ENCODE measurements around the gene CNTN5. TPM values are rescaled to one million over a fixed set of nuclear protein-coding genes. Genes with fewer than 3 reads are reported as not detected.

CNTN5 gene
- total RNA-seq, 1 donor from 2014 or later: not detected

DNA sequence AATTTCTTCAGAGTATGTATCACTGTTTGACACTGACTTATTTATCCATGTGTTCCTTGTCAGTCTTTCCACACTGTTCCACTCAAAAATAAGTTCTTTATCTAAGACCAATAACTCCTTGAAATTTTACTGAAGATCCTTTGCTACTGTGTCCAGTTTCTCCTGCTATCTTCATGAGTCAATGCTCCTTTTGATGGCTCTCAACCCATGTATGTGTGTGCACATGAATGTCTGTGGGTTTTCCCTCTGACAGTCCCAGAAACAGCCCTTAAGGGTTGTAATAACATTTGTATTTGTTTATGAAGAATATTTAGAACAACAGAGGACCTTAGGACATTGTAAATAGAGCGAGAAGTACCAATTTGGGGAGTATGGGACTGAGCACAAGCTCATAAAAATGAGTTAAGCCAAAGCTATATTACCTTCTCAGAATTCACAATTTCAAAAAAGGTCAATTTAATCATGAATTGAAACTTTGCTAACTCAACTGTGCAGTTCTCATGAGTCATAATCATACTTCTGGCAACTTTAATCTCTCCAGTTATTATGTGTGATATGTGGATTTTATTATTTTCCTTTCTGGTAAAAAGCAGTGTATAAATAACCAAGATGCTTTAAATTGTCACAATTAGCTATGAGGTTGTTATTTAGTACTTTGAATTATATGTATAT, 533.6 kb downstream of the CNTN5 start:
- ATAC-seq: no peak
- no peak for DNase-seq
- intact Hi-C loops (cut with micrococcal nuclease): no loop called here

GRCh38 chr11:99555486-99555885, 534.7 kb downstream of the CNTN5 start:
- ATAC-seq: no peak
- intact Hi-C loops (cut with micrococcal nuclease): no loop called here
- no peak for DNase-seq

- intact Hi-C loops (cut with micrococcal nuclease): no loop called here
- ATAC-seq (no peak), DNase-seq (no peak)
Observed at GRCh38 chr11:99565333-99565732, 544.6 kb downstream of the CNTN5 start.

- intact Hi-C loops (cut with micrococcal nuclease): no loop called here
- ATAC-seq (no peak), DNase-seq (no peak)
Observed at GRCh38 chr11:99567334-99567956, 546.7 kb downstream of the CNTN5 start.

DNA sequence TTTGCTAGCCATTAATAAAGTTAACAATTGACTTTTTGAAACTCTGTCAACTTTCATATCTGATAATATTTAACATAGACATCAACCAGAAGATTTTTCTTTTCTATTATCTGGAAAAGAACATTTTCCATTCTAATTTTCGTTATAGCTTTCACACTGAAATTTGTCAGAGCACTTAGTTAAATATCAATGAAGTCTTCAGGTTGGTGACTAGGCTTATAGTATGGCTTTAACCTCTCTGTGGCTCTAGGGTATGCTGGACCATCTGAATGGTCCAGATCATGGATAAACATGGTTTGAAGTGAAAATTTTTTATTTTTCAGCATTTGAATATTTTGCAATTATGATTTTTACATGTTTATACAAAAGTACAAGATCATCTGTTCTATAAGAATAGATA, 548.1 kb downstream of the CNTN5 start:
- intact Hi-C loops (cut with micrococcal nuclease): no loop called here
- ATAC-seq: no peak

GRCh38 chr11:99571094-99571493, 550.3 kb downstream of the CNTN5 start:
- DNase-seq: no peak
- intact Hi-C loops (cut with micrococcal nuclease): no loop called here
- ATAC-seq: no peak

More for the DNA sequence above, 548.1 kb downstream of the CNTN5 start:
- DNase-seq: no peak

DNA sequence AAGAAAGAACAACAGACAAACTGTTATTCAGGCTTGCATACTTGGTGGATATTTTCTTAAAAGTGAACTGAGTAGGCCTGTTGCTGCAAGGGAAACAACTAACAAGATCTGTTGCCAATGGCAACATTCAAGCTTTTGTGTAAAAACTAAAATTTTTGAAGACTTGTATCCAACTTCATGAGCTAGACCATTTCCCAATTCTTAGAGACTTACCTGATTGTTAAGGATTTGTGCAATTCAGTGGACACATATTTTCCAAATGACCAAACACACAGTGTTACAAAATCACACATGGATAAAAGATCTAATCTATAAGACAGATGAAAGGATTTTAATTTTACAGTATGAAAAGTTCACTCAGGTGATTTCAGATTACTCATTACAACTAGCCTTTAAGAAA, 564.1 kb downstream of the CNTN5 start:
- intact Hi-C loops (cut with micrococcal nuclease): no loop called here
- ATAC-seq (no peak), DNase-seq (no peak)

DNA sequence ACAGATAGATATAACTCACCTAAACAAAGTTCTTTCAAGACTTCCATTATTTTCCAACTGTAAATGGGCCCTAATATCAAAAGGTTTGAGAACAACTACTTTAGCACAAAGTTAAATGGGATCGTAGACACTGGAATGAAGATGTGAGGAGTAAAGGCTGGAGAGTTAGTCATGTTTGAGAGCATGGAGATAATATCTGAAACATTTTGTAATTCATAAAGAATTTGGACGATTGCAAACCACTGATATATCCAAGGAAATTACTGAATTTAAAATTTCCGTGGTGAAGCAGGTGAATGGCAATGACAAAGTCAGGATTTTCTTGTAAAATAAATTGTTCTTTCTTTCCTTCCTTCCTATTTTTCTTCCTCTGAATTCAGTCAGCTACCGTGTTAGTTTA, 564.9 kb downstream of the CNTN5 start:
- no peak for DNase-seq
- ATAC-seq: no peak
- intact Hi-C loops (cut with micrococcal nuclease): no loop called here

DNA sequence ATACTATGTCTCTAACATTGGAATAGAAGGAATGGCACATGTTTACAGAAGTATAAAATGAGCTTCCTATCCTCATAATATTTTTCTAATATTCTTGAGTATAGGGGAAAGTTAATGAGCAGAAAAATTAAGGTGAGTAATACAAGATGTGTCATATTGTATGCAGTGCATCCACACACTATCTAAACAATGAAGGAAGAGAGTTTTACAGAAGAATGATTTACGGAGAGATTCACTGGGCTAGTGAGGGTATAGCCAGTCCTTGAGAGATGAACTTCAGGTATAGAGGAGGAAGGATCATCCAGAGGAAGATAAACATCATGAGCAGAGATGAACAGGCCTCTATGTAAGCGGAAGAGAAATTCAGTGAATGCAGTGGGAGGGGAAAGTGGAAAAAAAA, 569.0 kb downstream of the CNTN5 start:
- intact Hi-C loops (cut with micrococcal nuclease): no loop called here

GRCh38 chr11:99592266-99592665, 571.5 kb downstream of the CNTN5 start:
- DNase-seq (no peak), ATAC-seq (no peak)
- intact Hi-C loops (cut with micrococcal nuclease): no loop called here

More for the DNA sequence above, 569.0 kb downstream of the CNTN5 start:
- ATAC-seq (no peak), DNase-seq (no peak)

DNA sequence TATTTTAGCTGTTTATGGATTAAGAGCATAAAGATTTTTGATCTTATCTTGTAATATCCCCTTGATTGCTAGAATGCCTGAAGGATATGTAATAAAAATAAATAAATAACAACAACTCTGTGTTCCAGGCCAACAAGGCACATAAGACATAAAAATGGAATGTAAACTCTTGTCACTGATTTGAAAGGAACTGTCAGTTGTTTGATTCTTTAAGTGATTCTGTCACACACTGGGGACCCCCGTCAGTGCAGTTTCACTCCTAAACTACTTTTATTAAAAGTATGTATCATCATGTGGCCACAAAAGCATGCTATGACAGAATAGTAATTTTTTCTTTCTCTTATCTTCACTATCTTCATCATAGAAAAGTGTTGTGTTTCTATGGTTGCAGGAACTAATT, 572.4 kb downstream of the CNTN5 start:
- intact Hi-C loops (cut with micrococcal nuclease): no loop called here
- ATAC-seq: no peak
- no peak for DNase-seq

DNA sequence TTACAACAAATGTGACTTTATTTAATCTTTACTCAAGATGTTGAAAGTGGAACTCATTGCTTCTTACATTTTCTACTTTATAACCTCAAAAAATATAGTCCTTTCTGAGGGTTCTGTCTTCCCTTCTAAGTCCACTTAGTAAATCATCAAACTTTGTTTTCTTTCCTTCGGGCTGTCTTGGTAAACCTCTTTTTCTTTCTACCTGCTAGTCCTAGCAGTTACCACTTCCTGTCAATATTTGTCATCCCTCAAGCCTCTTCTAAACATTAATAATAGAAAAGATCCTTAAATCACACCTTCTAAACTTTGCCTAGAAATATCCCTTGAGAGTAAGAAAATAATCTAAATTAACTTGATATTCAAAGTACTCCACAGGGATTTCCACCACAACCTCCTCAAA, 580.4 kb downstream of the CNTN5 start:
- DNase-seq (no peak), ATAC-seq (no peak)
- intact Hi-C loops (cut with micrococcal nuclease): no loop called here

GRCh38 chr11:99614352-99614751, 593.6 kb downstream of the CNTN5 start:
- intact Hi-C loops (cut with micrococcal nuclease): no loop called here
- no peak for ATAC-seq
- no peak for DNase-seq

GRCh38 chr11:99630629-99631028, 609.9 kb downstream of the CNTN5 start:
- DNase-seq: no peak
- ATAC-seq: no peak
- intact Hi-C loops (cut with micrococcal nuclease): no loop called here

DNA sequence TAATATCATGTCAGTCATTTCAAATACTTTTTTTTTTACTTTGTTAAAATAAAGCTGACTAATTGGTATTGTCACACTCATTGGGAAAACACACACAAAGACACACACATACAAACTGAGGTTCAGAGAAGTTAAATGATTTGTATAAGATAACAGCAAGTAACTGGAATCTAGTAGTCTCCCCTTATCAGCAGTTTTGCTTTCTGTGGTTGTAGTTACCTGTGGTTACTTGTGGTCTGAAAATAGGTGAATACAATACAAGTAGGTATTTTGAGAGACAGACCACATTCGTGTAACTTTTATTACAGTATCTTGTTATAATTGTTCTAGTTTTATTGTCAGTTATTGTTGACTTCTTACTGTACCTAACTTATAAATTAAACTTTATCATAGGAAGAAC, 610.9 kb downstream of the CNTN5 start:
- ATAC-seq (no peak), DNase-seq (no peak)
- intact Hi-C loops (cut with micrococcal nuclease): no loop called here

DNA sequence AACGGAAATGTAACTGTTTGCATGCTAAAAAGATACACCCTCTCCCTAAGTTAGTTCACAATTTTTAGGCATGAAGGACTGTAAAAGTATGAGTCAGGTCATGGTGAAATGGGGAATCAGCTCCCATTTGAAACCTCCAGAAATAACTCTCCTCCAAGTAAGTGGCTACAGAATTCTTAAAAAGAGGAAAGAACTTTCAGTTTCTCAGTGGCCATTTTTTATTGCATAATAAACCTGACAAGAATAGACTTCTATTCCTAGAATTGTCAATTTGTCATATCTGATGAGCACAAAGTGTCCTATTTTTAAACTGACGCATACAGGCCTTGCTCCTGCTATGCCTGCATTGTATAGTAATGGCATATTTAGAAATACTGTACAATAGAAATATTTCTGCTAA, 612.2 kb downstream of the CNTN5 start:
- DNase-seq: no peak
- intact Hi-C loops (cut with micrococcal nuclease): no loop called here
- ATAC-seq: peak; percentile 46

DNA sequence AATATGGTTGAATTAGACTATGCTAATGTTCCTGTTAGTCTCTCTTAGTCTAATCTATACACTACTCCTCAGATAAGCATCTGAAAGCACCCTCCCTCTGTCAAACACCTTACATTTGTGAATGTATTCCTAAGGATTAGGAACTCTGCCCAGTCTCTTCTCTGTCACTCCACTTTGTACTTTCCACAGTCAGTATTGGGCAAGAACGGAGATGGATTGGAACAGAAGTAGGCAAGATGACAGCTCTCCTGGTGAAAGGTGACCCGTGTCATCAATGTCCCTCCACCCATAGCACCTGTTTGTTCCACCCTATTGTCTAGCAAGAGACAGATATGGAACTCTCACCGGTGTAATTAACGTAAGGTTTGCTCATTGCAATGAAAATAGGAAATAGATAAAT, 613.8 kb downstream of the CNTN5 start:
- no peak for DNase-seq
- intact Hi-C loops (cut with micrococcal nuclease): no loop called here
- no peak for ATAC-seq

DNA sequence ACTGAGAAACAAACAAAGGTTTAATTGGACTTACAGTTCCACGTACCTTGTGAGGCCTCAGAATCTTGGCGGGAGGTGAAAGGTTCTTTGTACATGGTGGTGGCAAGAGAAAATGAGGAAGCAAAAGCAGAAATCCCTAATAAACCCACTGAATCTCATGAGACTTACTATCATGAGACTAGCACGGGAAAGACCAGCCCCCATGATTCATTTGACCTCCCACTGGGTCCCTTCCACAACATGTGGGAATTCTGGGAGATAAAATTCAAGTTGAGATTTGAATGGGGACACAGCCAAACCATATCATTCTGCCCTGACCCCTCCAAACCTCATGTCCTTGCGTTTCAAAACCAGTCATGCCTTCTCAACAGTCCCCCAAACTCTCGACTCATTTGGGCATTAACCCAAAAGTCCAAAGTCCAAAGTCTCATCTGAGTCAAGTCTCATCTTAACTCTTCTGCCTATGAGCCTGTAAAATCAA, 617.4 kb downstream of the CNTN5 start:
- intact Hi-C loops (cut with micrococcal nuclease): no loop called here
- ATAC-seq: no peak
- DNase-seq: no peak

DNA sequence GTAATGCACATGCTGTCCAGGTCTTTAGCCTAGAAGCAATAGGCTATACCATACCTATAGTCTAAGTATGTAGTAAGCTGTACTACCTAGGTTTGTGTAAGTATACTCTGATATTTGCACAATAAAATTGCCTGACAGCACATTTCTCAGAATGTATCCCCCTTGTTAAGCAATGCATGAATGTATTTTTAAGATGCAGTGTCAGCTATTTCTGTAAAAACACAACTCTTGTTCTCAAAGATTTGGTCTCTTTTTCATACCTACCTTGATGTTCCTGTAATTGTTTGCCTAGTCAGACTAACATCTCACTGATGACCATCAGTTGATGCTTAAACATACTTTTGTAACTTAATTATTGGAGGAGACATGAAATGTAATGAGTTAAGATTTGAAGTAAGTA, 619.9 kb downstream of the CNTN5 start:
- ATAC-seq (no peak), DNase-seq (no peak)
- intact Hi-C loops (cut with micrococcal nuclease): no loop called here

DNA sequence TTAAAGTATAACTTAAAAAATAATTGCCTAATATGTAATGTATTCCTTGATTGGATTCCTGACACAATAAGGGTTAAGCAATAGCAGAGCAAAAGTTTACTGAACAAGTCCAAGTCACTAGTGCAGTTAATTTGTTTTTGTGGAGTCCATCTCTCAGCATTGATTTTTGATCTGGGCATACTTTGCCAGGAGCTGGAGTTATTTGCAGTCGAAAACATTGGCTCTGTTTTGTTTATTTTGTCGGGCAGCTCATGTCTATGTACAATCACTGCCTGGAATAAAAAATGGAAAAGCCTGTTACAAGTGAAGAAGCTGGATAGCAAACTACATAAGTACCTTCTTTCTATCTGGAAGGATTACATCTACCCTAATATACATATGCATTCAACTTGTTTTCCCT, 625.2 kb downstream of the CNTN5 start:
- DNase-seq (no peak), ATAC-seq (no peak)
- intact Hi-C loops (cut with micrococcal nuclease): no loop called here

DNA sequence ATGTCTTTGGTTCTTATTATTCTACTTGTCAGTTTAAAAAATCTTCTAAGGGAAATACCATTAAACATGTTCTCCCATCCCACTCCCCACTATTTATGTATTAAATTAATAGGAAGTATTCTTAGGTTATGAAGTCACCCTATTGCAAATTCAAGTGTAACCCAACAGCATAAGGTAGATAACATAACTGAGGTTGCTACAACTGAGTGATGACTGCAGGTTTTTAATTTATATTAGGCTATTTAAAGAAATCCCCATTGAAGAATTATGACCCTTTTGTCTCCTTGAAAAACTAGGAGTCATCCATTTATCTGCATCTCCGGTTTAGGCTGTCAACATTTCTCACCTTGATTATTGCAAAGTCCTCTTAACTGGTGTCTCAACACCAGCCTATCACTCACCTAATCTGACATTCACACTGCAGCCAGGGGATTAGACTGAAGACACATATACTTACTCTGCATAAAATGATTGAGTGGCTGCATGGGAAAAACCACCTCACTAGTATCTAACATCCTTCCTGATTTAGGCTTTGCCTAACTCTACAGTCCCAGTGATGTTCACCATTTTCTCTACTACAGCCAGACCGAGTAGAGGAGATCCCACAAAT, 649.4 kb downstream of the CNTN5 start:
- ATAC-seq (no peak), DNase-seq (no peak)
- intact Hi-C loops (cut with micrococcal nuclease): no loop called here

Data from left ventricle myocardium superior (tissue), 1 donor.